GM10266 (cell line): ENCODE results near the gene LRP1.

Experiments used
- DNase-seq: peaks from one replicate; pipeline ENCODE4 v3.0.0; 2012; ENCODE audit errors: extremely low spot score
- TF ChIP-seq, protein P1 (sequence below): IDR thresholded peaks from 2 replicates; pipeline ENCODE4 v1.5.1; 2012; ENCODE audit warnings: mild to moderate bottlenecking, low read depth; ENCODE audit not compliant: control insufficient read depth, insufficient read depth; ENCODE audit errors: missing control alignments

The LRP1 gene

DNA sequence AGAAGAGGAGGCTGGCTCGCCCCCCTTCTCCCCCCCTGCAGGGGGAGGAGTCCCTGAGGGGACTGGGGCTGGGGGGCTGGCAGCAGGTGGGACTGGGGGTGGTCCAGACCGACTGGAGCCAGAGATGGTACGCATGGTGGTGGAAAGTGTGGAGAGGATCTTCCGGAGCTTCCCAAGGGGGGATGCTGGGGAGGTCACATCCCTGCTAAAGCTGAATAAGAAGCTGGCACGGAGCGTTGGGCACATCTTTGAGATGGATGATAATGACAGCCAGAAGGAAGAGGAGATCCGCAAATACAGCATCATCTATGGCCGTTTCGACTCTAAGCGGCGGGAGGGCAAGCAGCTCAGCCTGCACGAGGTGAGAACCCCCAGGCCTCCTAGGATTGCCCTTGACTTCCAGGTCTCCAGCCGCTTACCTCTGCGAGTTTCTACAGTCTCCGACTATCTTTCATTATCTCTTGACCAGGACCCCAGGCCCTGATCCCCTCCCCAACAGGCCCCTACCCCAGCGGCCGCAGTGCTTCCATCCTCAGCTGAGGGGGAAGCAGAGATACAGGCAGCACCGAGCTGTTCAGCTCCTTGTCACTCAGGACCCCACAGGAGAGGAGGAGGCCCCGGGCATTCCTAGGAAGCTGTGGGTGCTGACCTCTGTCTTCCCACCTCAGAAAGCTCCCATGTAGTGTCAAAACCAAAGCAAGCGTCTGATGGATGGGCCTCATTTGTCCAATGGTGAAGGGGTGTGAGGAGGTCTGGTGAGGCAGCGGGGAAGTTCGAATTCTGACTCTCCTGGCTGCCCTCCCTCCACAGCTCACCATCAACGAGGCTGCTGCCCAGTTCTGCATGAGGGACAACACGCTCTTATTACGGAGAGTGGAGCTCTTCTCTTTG lies 36.4 kb upstream of the LRP1 start:
- TF ChIP-seq, protein P1, sequence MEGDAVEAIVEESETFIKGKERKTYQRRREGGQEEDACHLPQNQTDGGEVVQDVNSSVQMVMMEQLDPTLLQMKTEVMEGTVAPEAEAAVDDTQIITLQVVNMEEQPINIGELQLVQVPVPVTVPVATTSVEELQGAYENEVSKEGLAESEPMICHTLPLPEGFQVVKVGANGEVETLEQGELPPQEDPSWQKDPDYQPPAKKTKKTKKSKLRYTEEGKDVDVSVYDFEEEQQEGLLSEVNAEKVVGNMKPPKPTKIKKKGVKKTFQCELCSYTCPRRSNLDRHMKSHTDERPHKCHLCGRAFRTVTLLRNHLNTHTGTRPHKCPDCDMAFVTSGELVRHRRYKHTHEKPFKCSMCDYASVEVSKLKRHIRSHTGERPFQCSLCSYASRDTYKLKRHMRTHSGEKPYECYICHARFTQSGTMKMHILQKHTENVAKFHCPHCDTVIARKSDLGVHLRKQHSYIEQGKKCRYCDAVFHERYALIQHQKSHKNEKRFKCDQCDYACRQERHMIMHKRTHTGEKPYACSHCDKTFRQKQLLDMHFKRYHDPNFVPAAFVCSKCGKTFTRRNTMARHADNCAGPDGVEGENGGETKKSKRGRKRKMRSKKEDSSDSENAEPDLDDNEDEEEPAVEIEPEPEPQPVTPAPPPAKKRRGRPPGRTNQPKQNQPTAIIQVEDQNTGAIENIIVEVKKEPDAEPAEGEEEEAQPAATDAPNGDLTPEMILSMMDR = no peak
- DNase-seq = no peak

DNA sequence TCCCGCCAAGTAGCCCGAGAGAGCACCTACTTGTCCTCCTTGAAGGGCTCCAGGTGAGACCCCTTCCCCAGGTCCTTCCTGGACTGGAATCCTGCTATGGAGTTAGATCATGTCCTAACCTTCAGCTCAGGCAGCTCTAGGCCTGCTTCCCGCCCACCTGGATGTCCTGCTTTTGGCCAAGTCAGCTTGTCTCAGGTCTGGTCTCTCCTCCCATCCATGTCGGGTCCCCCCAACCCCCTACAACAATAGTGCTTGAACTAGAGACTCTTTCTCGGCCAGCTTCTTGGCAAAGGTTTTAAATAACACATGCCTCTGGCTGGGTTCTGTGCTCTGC lies 35.8 kb upstream of the LRP1 start:
- no peak for DNase-seq
- TF ChIP-seq, protein P1 = no peak

GRCh38 chr12:57092876-57093414 lies 35.3 kb upstream of the LRP1 start:
- TF ChIP-seq, protein P1 = no peak
- DNase-seq = no peak

DNA sequence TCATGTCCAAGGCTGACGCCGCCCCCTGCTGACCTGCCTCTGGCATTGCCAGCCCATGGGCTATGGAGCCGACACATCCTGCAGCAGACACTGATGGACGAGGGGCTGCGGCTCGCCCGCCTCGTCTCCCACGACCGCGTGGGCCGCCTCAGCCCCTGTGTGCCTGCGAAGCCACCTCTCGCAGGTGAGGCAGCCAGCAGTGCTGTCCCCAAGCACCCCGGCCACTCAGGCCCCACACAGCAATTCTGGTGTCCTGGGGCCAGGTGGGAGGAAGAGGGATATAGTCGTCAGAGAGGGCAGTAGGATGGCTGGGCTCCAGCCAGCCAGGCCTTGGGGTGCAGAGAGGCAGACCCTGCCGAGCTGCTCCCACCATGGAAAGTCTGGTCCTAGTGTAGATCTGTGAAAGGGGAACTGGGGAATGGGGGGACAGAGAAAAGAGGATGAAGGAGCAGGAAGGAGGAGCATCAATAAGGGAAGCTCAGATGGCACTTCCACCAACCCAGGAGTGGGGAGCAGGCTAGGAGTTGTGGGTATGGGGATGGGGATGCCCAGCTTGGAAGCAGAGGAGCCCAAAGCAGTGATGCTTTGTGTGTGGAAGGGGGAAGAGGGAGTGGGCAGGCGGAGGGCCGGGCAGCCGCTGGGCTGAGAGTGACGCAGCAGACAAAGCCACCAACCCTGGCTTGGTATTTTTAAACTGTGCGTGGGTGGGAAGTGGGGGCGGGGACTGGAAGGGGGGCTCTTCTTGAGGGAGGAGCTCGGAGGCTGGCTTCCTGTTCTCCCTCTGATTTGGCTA lies 34.7 kb upstream of the LRP1 start:
- peak; percentile 88 for DNase-seq
- TF ChIP-seq, protein P1 = peak; percentile 83

DNA sequence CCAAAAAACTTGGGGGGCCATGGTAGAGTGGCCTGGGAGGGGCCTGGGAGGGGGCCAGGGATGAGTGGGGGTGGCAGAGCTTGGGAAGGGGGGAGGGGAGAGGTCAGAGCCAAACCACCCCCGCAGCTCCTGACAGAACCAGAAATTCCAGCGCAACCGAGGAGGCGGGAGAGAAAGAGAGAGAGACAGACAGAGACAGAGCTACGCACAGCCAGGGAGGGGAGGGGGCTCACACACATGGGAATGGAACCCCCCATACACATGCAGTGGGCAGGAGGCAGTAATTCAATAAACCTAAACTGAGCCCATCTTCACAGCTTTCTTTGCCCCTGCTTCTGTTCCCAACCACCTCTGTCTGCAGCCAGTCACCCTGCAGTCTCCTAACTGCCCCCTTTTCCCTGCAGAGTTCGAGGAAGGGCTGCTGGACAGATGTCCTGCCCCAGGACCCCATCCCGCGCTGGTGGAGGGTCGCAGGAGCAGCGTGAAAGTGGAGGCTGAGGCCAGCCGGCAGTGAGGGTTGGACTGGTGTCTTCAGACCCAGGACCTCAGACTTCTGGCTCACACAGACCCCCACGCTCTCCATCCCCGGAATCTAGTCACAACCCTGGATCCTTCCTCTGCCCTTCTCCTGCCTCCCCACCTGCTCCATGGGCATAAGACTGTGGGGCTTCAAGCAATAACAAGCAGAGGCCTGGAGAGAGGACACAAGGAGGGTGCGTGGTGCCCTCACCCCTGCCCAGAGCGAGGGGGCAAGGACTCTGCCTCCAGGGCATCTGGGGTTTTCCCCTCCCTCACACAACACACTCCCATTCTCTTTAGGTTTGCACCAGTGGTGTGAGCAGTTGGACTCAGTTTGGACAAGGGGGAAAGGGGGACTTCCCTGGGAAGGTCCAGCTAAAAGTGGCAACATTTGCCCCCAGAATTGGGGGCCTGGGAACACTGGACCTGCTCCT lies 33.8 kb upstream of the LRP1 start:
- TF ChIP-seq, protein P1 = no peak
- no peak for DNase-seq

DNA sequence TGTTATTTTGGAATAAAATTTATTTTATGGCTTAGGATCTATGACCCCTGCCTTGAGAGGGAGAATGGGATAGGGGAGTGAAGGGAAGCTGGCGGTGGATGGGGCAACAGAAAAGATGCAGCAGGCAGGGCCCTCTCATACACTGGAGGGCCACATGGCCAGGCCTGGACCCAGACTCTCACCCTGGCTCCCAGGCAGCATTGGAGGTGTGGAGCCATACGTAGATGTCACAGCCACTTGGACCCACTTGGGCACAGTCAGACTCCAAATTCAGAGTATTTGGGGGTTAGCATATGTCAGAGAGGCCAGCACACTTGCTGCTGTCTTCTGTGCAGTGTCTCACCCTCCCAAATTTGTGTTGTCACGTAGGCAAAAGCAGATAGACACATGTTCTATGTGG lies 32.8 kb upstream of the LRP1 start:
- DNase-seq = no peak
- TF ChIP-seq, protein P1 = no peak
